HepG2 (cell line): Measurements from ENCODE around the gene SMIM11. TPM values are rescaled to one million over a fixed set of nuclear protein-coding genes. Genes with fewer than 3 reads are reported as not detected.

Source experiments
- ATAC-seq: fragments of 200-7000 bp; cut with Tn5 transposase; 3 replicates; pipeline ENCODE4 v1.9.1; 2020; ENCODE audit warnings: mild to moderate bottlenecking, moderate library complexity
- BruUV-seq: library from RNA; stranded (reverse); fragments of 400-500 nt; replicated peaks from 2 replicates; lab custom pipeline; 2021; lab: Mats Ljungman, UMichigan
- CTCF ChIA-PET: fragments of 300-600 bp; formaldehyde crosslinking; extraction: SDS; loops from one replicate; lab custom pipeline; 2021; ENCODE audit warnings: low total read pairs, inconsistent platforms, low intra/inter-chr PET ratio; lab: Yijun Ruan, JAX
- POLR2A ChIA-PET: fragments of 350-600 bp; sonication (Branson Sonifier 250); formaldehyde crosslinking; loops from one replicate; lab custom pipeline; 2020; ENCODE audit warnings: antibody characterized with exemption, inconsistent platforms; lab: Yijun Ruan, JAX
- DNase-seq: peaks from one replicate; pipeline ENCODE4 v3.0.0-alpha.2; 2015; ENCODE audit warnings: low spot score
- FAIRE-seq: peaks from 3 replicates; lab custom pipeline; 2011; peaks lifted over from hg19 to GRCh38; lab: Jason Lieb, UNC
- H2AFZ ChIP-seq: one replicate; pipeline ENCODE4 v1.6.1; 2011; ENCODE audit warnings: low read length, inconsistent platforms
- H3K27ac ChIP-seq: fragments of 300-600 bp; 3 replicates; pipeline ENCODE4 v1.8.0; 2011; ENCODE audit warnings: mixed run types, mild to moderate bottlenecking, mixed read lengths, low read length, inconsistent platforms; ENCODE audit not compliant: insufficient read depth; ENCODE audit errors: extremely low read length
- H3K27me3 ChIP-seq, 2 experiments: fragments of 200-600 bp in 1 of 2; 2 replicates in 1 of 2; 3 replicates in 1 of 2; pipeline versions ENCODE4 v1.6.0 to v1.8.0; 2011; ENCODE audit warnings: low read length in 2 of 2, mild to moderate bottlenecking in 2 of 2, moderate library complexity in 2 of 2, inconsistent platforms in 1 of 2; ENCODE audit not compliant: insufficient read depth in 2 of 2, control insufficient read depth in 1 of 2
- H3K36me3 ChIP-seq, 2 experiments: fragments of 200-600 bp in 1 of 2; replicated peaks in 1 of 2; 2 replicates in 1 of 2; 3 replicates in 1 of 2; pipeline versions ENCODE4 v1.5.1 to v1.8.0; 2011; ENCODE audit warnings: low read length in 2 of 2, inconsistent platforms in 1 of 2; ENCODE audit not compliant: insufficient read depth in 2 of 2, control insufficient read depth in 1 of 2
- H3K4me1 ChIP-seq: 2 replicates; pipeline ENCODE4 v1.5.1; 2012; ENCODE audit warnings: low read length, inconsistent platforms; ENCODE audit not compliant: insufficient read depth
- H3K4me2 ChIP-seq: 2 replicates; pipeline ENCODE4 v1.6.0; 2011; ENCODE audit warnings: low read depth, low read length, inconsistent platforms
- H3K4me3 ChIP-seq, 3 experiments: fragments of 200-600 bp in 1 of 3; sonication (generic), shearing (Covaris generic) in 1 of 3; replicated peaks in 1 of 3; 2 replicates each; pipeline ENCODE4 v1.5.1; 2011 to 2016; ENCODE audit warnings: low read length in 3 of 3, inconsistent platforms in 2 of 3, low read depth in 2 of 3, mild to moderate bottlenecking in 2 of 3, control low read depth in 1 of 3, mixed read lengths in 1 of 3; ENCODE audit not compliant: insufficient read depth in 1 of 3
- H3K79me2 ChIP-seq: one replicate; pipeline ENCODE4 v1.6.1; 2011; ENCODE audit warnings: low read length, inconsistent platforms; ENCODE audit not compliant: insufficient read depth
- H3K9ac ChIP-seq: 2 replicates; pipeline ENCODE4 v1.6.0; 2011; ENCODE audit warnings: mild to moderate bottlenecking, low read depth, low read length, inconsistent platforms; ENCODE audit not compliant: insufficient read depth
- H3K9me3 ChIP-seq: 2 replicates; pipeline ENCODE4 v1.5.1; 2012; ENCODE audit warnings: mild to moderate bottlenecking, low read length
- H4K20me1 ChIP-seq: 2 replicates; pipeline ENCODE4 v1.6.0; 2011; ENCODE audit warnings: inconsistent platforms, mild to moderate bottlenecking, low read length, moderate library complexity; ENCODE audit not compliant: insufficient read depth
- ELK4 ChIP-seq: sonication (generic); formaldehyde crosslinking; IDR thresholded peaks from 2 replicates; pipeline ENCODE4 v1.9.0; 2021; ENCODE audit warnings: missing genetic modification reagents, borderline replicate concordance
- EZH2 ChIP-seq: conservative IDR thresholded peaks from 2 replicates; pipeline ENCODE4 v1.6.1; 2012; ENCODE audit warnings: mild to moderate bottlenecking, low read depth, low read length, moderate library complexity
- FOXP4 ChIP-seq: sonication (generic); formaldehyde crosslinking; IDR thresholded peaks from 2 replicates; pipeline ENCODE4 v1.4.0; 2020; ENCODE audit warnings: missing genetic modification reagents
- NR2F6 ChIP-seq, 2 experiments: IDR thresholded peaks; 2 replicates each; pipeline ENCODE4 v1.6.1; 2016; ENCODE audit warnings: antibody characterized with exemption in 1 of 2, mild to moderate bottlenecking in 1 of 2
- RBFOX2 ChIP-seq: fragments of 200-400 bp; formaldehyde crosslinking; IDR thresholded peaks from 2 replicates; pipeline ENCODE4 v1.6.1; 2017; ENCODE audit warnings: low read depth, mild to moderate bottlenecking, low read length
- SRSF4 ChIP-seq: fragments of 200-400 bp; formaldehyde crosslinking; IDR thresholded peaks from one replicate; pipeline ENCODE4 v1.6.1; 2018; ENCODE audit warnings: mild to moderate bottlenecking, low read depth, low read length, moderate library complexity; ENCODE audit not compliant: poor library complexity, severe bottlenecking
- ZNF580 ChIP-seq: IDR thresholded peaks from 2 replicates; pipeline ENCODE4 v1.6.1; 2016; ENCODE audit warnings: low read depth, borderline replicate concordance
- ZNF724P ChIP-seq: sonication (generic); formaldehyde crosslinking; IDR thresholded peaks from 2 replicates; pipeline ENCODE4 v1.8.0; 2022; ENCODE audit warnings: missing genetic modification reagents, borderline replicate concordance
- WGBS: methylation state at CpG from one replicate; pipeline ENCODE4 v1.1.6; 2017; ENCODE audit warnings: low lambda C conversion rate; 5-methylcytosine and 5-hydroxymethylcytosine counted together
- in situ Hi-C: cut with HindIII; loops from 2 replicates; pipeline ENCODE4 v1.10.0; 2017; ENCODE audit warnings: low pct_unique_long_range_greater_than_20kb; ENCODE audit not compliant: extremely low pct_ligation_motif_present
- intact Hi-C: fragments of 100-400 bp; cut with micrococcal nuclease; formaldehyde crosslinking; loops from one replicate; pipeline ENCODE4 v1.10.0; 2022; ENCODE audit not compliant: unreplicated experiment
- polyA plus RNA-seq, 8 experiments: library from polyadenylated mRNA; depleted of rRNA in 3 of 8; stranded (reverse) in 7 of 8; unstranded in 1 of 8; fragments of >200 nt; fragmentation: Illumina TruSeq in 4 of 8; extraction: Trizol in 4 of 8; gene quantifications; 2 replicates each; pipeline versions ENCODE4 v1.2.1 to v1.2.3, GENCODE V29; 2011 to 2016; ENCODE audit warnings: low read depth in 4 of 8, missing spikeins in 1 of 8, mixed read lengths in 1 of 8; ENCODE audit not compliant: insufficient read depth in 1 of 8
- total RNA-seq, 5 experiments: library from RNA; depleted of rRNA; stranded (reverse); fragments of >200 nt; fragmentation: Illumina TruSeq; extraction: Trizol; gene quantifications; 2 replicates each; pipeline ENCODE4 v1.2.3, GENCODE V29; 2016; ENCODE audit warnings: low read depth in 1 of 5

Gene SMIM11
- total and polyA plus RNA-seq, 2 of the 13 experiments (the other 11 are each of a cell fraction or from before 2014, with no cell fraction given): 6.4 to 18.9 TPM

GRCh38 chr21:34335316-34335715, 40.0 kb upstream of the SMIM11 start (continued):
- TF ChIP-seq FOXP4: no peak
- no peak for TF ChIP-seq RBFOX2
- no peak for TF ChIP-seq EZH2
- TF ChIP-seq ELK4 (CRISPR knock-in tag): no peak
- TF ChIP-seq SRSF4: no peak
- no peak for TF ChIP-seq ZNF580 (CRISPR knock-in tag)
- no peak for TF ChIP-seq NR2F6 (IDR thresholded peaks at IDR 0.05)
- TF ChIP-seq NR2F6 (CRISPR knock-in tag; IDR thresholded peaks at IDR 0.05): no peak

- no peaks in the 10 kb centered on the region for H4K20me1 ChIP-seq
- POLR2A ChIA-PET: no interaction called here
- H3K4me3 ChIP-seq: no peak overlapping the region
- no peaks in the 10 kb centered on the region for H3K9me3 ChIP-seq
- intact Hi-C loops (no loop called here), in situ Hi-C loops (no loop called here)
- H3K79me2 ChIP-seq: no peaks in the 10 kb centered on the region
- ATAC-seq (no peak), FAIRE-seq (no peak), DNase-seq (no peak)
- H3K27me3 ChIP-seq: peaks cover 1 to 38% of the 10 kb centered on the region in 2 experiments; a peak in 3 of 5 replicates
- TF ChIP-seq ZNF724P (CRISPR knock-in tag): no peak
- 25% methylated on average over 5 of the region's 5 CpGs for WGBS
- no peak overlapping the region for H3K4me2 ChIP-seq
- no peaks in the 10 kb centered on the region for H3K36me3 ChIP-seq
- BruUV-seq: no TSS peak
- CTCF ChIA-PET: no interaction called here
- no peak overlapping the region for H3K9ac ChIP-seq
- peaks cover 13% of the 10 kb centered on the region for H3K4me1 ChIP-seq
- no peak overlapping the region for H3K27ac ChIP-seq
- no peak overlapping the region for H2AFZ ChIP-seq
Measured at GRCh38 chr21:34336245-34336644, 39.1 kb upstream of the SMIM11 start.
